ENCODE results near the gene MALAT1. TPM values are rescaled to one million over a fixed set of nuclear protein-coding genes. Genes with fewer than 3 reads are reported as not detected.
"Not testable (repeated sequence)": the region's sequence is repeated elsewhere in the genome, so short reads cannot be mapped to it uniquely, and the experiment has no call there.

Gene MALAT1
- total and polyA plus RNA-seq, 2 experiments from 2014 or later = 2,206 to 6,020 TPM

- Histone ChIP-seq H3K36me3 (ENCODE audit: insufficient read depth) (no peaks in the 10 kb centered on the region), H3K4me3 (no peak overlapping the region), H3K27me3 (ENCODE audit: insufficient read depth) (peaks cover 97% of the 10 kb centered on the region), H3F3A (replicated peaks; ENCODE audit: low read depth) (peaks cover 10% of the 10 kb centered on the region; the same call in 1 of the 2 replicates), H3K9me2 (ENCODE audit: insufficient read depth) (no peaks in the 10 kb centered on the region), H3K79me2 (replicated peaks; ENCODE audit: insufficient read depth) (no peaks in the 10 kb centered on the region), H3K27ac (ENCODE audit: low read depth) (no peak overlapping the region), H3K4me1 (ENCODE audit: insufficient read depth) (peaks cover 7% of the 10 kb centered on the region; the same call in 1 of the 2 replicates), H2AFZ (no peak overlapping the region), H4K20me1 (replicated peaks; ENCODE audit: insufficient read depth) (no peaks in the 10 kb centered on the region; the same call in 1 of the 2 replicates), H3K4me2 (no peak overlapping the region)
- H3K27me3 Mint-ChIP-seq (ENCODE audit: insufficient read depth, low read depth, poor library complexity) = peaks cover 94% of the 10 kb centered on the region
- no peaks in the 10 kb centered on the region for H3K36me3 Mint-ChIP-seq (ENCODE audit: low read depth)
- ATAC-seq (peak; percentile 87), DNase-seq (ENCODE audit: low spot score) (peak; percentile 93)
- H3K27ac Mint-ChIP-seq = no peak overlapping the region
- peaks cover 6% of the 10 kb centered on the region; the same call in 2 of the 3 replicates for H3K9me3 Mint-ChIP-seq
- TF ChIP-seq NANOG (IDR thresholded peaks at IDR 0.05; ENCODE audit: borderline replicate concordance) (peak; percentile 50; the same call in 1 of the 2 replicates), ETS1 (IDR thresholded peaks at IDR 0.05) (peak; percentile 54; the same call in 1 of the 2 replicates), POLR2AphosphoS5 (IDR thresholded peaks at IDR 0.05; ENCODE audit: low read depth) (peak; percentile 80), EZH2 (IDR thresholded peaks at IDR 0.05; ENCODE audit: low read depth, unreplicated experiment) (no peak), ZNF114 (CRISPR knock-in tag; IDR thresholded peaks at IDR 0.05) (no peak), CREB1 (CRISPR knock-in tag; IDR thresholded peaks at IDR 0.05; ENCODE audit: low read depth) (0 out of 2 replicates have a peak, but pooled peaks have one; percentile 7)
- peaks cover 18% of the 10 kb centered on the region for H3K4me1 Mint-ChIP-seq
- no peak overlapping the region; the same call in 2 of the 3 replicates for H3K4me3 Mint-ChIP-seq
Observed at GRCh38 chr11:65459552-65459951, 39.3 kb upstream of the MALAT1 start.

GRCh38 chr11:65465471-65465870 is 33.4 kb upstream of the MALAT1 start:
- ATAC-seq; H3K9me3 Mint-ChIP-seq; H4K20me1 ChIP-seq (replicated peaks; ENCODE audit: insufficient read depth); H3K4me1 ChIP-seq (ENCODE audit: insufficient read depth); DNase-seq (ENCODE audit: low spot score); H3F3A ChIP-seq (replicated peaks; ENCODE audit: low read depth); H3K27ac ChIP-seq (ENCODE audit: low read depth); H3K27ac Mint-ChIP-seq; H2AFZ ChIP-seq; H3K9me2 ChIP-seq (ENCODE audit: insufficient read depth); H3K4me1 Mint-ChIP-seq; H3K36me3 ChIP-seq (ENCODE audit: insufficient read depth); H3K4me3 Mint-ChIP-seq; H3K36me3 Mint-ChIP-seq (ENCODE audit: low read depth); H3K4me3 ChIP-seq; H3K79me2 ChIP-seq (replicated peaks; ENCODE audit: insufficient read depth); H3K4me2 ChIP-seq: not testable (repeated sequence)
- peaks cover 60% of the 10 kb centered on the region for H3K27me3 Mint-ChIP-seq (ENCODE audit: insufficient read depth, low read depth, poor library complexity)
- H3K27me3 ChIP-seq (ENCODE audit: insufficient read depth) = peaks cover 59% of the 10 kb centered on the region

GRCh38 chr11:65467306-65467705 is 31.5 kb upstream of the MALAT1 start:
- H3K27ac Mint-ChIP-seq; H3K4me1 Mint-ChIP-seq; H3K36me3 ChIP-seq (ENCODE audit: insufficient read depth); H3K9me3 Mint-ChIP-seq; H3K9me2 ChIP-seq (ENCODE audit: insufficient read depth); H3K27ac ChIP-seq (ENCODE audit: low read depth); H2AFZ ChIP-seq; H3K4me1 ChIP-seq (ENCODE audit: insufficient read depth); DNase-seq (ENCODE audit: low spot score); H3K4me2 ChIP-seq; H3K79me2 ChIP-seq (replicated peaks; ENCODE audit: insufficient read depth); H3K36me3 Mint-ChIP-seq (ENCODE audit: low read depth); H3K4me3 Mint-ChIP-seq; ATAC-seq; H3K4me3 ChIP-seq; H4K20me1 ChIP-seq (replicated peaks; ENCODE audit: insufficient read depth); H3F3A ChIP-seq (replicated peaks; ENCODE audit: low read depth): not testable (repeated sequence)
- peaks cover 41% of the 10 kb centered on the region for H3K27me3 ChIP-seq (ENCODE audit: insufficient read depth)
- H3K27me3 Mint-ChIP-seq (ENCODE audit: insufficient read depth, low read depth, poor library complexity) = peaks cover 50% of the 10 kb centered on the region
- TF ChIP-seq CTCF (conservative IDR thresholded peaks at IDR 0.05; ENCODE audit: low read depth in 2 of 2) = peak in 1 of 2 experiments; percentile 38; a peak in 2 of 4 replicates

Measured in GM23338 (cell line).